HepG2 (cell line): ENCODE measurements around the gene CUL9. TPM values are rescaled to one million over a fixed set of nuclear protein-coding genes. Genes with fewer than 3 reads are reported as not detected.
A peak's percentile ranks its signal among the peaks of the same experiment; 100 is the strongest.

Experiments used
- KDM2A ChIP-seq: sonication (generic); formaldehyde crosslinking; IDR thresholded peaks from 2 replicates; pipeline ENCODE4 v1.4.0; 2020; ENCODE audit warnings: low read depth, missing genetic modification reagents, borderline replicate concordance
- KDM3A ChIP-seq: IDR thresholded peaks from 2 replicates; pipeline ENCODE4 v1.6.1; 2018; ENCODE audit warnings: low read depth, missing compliant biosample characterization
- KMT2A ChIP-seq: sonication (generic); formaldehyde crosslinking; IDR thresholded peaks from 2 replicates; pipeline ENCODE4 v1.4.0; 2020; ENCODE audit warnings: missing genetic modification reagents
- TEAD3 ChIP-seq: optimal IDR thresholded peaks from 2 replicates; pipeline ENCODE3; 2016; ENCODE audit warnings: borderline replicate concordance
- polyA plus RNA-seq, 8 experiments: library from polyadenylated mRNA; depleted of rRNA in 3 of 8; stranded (reverse) in 7 of 8; unstranded in 1 of 8; fragments of >200 nt; fragmentation: Illumina TruSeq in 4 of 8; extraction: Trizol in 4 of 8; gene quantifications; 2 replicates each; pipeline versions ENCODE4 v1.2.1 to v1.2.3, GENCODE V29; 2011 to 2016; ENCODE audit warnings: low read depth in 4 of 8, missing spikeins in 1 of 8, mixed read lengths in 1 of 8; ENCODE audit not compliant: insufficient read depth in 1 of 8
- total RNA-seq, 5 experiments: library from RNA; depleted of rRNA; stranded (reverse); fragments of >200 nt; fragmentation: Illumina TruSeq; extraction: Trizol; gene quantifications; 2 replicates each; pipeline ENCODE4 v1.2.3, GENCODE V29; 2016; ENCODE audit warnings: low read depth in 1 of 5
- TF ChIP-seq, protein P1 (sequence below): sonication (generic); formaldehyde crosslinking; IDR thresholded peaks from 2 replicates; pipeline ENCODE4 v1.5.0; 2020; ENCODE audit warnings: mild to moderate bottlenecking, missing genetic modification reagents, borderline replicate concordance
- TF ChIP-seq, protein P2 (sequence below): sonication (generic); formaldehyde crosslinking; IDR thresholded peaks from 2 replicates; pipeline ENCODE4 v1.4.0; 2020; ENCODE audit warnings: missing genetic modification reagents
- TF ChIP-seq, protein P3 (sequence below): sonication (generic); formaldehyde crosslinking; IDR thresholded peaks from 2 replicates; pipeline ENCODE4 v1.5.1; 2020; ENCODE audit warnings: mild to moderate bottlenecking, missing genetic modification reagents, moderate library complexity
- TF ChIP-seq, protein P4 (sequence below): sonication (generic); formaldehyde crosslinking; IDR thresholded peaks from 2 replicates; pipeline ENCODE4 v1.5.1; 2020; ENCODE audit warnings: missing genetic modification reagents, mild to moderate bottlenecking, borderline replicate concordance
- TF ChIP-seq, protein P5 (sequence below): sonication (generic); formaldehyde crosslinking; IDR thresholded peaks from 2 replicates; pipeline ENCODE4 v1.4.0; 2020; ENCODE audit warnings: mild to moderate bottlenecking, missing genetic modification reagents
- TF ChIP-seq, protein P6 (sequence below): sonication (generic); formaldehyde crosslinking; IDR thresholded peaks from 2 replicates; pipeline ENCODE4 v1.4.0; 2020; ENCODE audit warnings: missing genetic modification reagents, low read depth, mild to moderate bottlenecking, borderline replicate concordance

Gene CUL9
- total and polyA plus RNA-seq, 2 of the 13 experiments (the other 11 are each of a cell fraction or from before 2014, with no cell fraction given), result 11.4 to 13.7 TPM

DNA sequence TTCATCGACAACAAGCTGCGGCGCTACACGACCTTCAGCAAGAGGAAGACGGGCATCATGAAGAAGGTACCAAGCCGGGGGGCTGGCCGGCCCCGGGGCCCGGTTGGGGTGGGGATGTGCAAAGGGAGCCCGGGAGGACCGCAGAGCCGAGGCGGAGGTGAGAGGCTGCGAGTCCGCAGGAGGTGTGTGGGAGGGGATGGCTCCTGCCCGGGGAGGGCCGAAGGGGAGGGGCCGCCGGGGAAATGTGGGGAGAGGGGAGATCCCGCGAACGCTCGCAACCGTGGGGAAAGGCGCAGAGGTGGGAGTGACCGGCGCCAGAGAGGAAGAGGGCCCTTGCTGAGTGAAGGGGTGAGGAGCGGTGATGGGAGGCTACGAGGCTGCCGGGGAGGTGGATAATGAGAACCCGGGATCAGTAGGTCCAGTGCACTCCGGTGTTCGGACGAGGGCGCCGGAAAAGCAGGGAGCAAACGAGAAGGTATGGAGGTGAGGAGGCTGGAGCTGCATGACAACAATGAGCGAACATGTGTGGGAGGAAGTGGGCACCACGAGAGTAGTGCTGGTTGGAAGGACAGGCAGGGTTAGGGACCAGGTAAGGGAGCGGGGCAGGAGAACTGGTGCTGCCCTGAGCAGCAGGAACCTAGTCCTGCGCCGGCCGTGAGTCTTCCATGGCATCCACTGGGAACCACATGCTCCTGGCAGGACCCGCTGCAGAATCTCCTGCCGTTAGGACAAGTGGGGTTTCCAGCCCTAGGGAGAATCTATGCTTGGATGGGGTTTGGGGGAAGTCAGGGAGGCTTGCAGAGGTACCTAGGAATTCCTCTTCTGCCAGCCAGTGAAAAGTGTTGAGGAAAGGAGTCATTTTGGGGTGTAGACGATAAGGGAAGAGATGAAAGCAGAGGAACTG, 9.6 kb upstream of the CUL9 start (continued):
- TF ChIP-seq, protein P1, sequence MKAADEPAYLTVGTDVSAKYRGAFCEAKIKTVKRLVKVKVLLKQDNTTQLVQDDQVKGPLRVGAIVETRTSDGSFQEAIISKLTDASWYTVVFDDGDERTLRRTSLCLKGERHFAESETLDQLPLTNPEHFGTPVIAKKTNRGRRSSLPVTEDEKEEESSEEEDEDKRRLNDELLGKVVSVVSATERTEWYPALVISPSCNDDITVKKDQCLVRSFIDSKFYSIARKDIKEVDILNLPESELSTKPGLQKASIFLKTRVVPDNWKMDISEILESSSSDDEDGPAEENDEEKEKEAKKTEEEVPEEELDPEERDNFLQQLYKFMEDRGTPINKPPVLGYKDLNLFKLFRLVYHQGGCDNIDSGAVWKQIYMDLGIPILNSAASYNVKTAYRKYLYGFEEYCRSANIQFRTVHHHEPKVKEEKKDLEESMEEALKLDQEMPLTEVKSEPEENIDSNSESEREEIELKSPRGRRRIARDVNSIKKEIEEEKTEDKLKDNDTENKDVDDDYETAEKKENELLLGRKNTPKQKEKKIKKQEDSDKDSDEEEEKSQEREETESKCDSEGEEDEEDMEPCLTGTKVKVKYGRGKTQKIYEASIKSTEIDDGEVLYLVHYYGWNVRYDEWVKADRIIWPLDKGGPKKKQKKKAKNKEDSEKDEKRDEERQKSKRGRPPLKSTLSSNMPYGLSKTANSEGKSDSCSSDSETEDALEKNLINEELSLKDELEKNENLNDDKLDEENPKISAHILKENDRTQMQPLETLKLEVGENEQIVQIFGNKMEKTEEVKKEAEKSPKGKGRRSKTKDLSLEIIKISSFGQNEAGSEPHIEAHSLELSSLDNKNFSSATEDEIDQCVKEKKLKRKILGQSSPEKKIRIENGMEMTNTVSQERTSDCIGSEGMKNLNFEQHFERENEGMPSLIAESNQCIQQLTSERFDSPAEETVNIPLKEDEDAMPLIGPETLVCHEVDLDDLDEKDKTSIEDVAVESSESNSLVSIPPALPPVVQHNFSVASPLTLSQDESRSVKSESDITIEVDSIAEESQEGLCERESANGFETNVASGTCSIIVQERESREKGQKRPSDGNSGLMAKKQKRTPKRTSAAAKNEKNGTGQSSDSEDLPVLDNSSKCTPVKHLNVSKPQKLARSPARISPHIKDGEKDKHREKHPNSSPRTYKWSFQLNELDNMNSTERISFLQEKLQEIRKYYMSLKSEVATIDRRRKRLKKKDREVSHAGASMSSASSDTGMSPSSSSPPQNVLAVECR, result peak; percentile 86
- TF ChIP-seq KDM3A (CRISPR knock-in tag) (peak; percentile 57; the same call in 1 of the 2 replicates), KDM2A (0 out of 2 replicates have a peak, but pooled peaks have one; percentile 34), KMT2A (CRISPR knock-in tag) (peak; percentile 82), TEAD3 (CRISPR knock-in tag) (peak; percentile 41)
- TF ChIP-seq, protein P2, sequence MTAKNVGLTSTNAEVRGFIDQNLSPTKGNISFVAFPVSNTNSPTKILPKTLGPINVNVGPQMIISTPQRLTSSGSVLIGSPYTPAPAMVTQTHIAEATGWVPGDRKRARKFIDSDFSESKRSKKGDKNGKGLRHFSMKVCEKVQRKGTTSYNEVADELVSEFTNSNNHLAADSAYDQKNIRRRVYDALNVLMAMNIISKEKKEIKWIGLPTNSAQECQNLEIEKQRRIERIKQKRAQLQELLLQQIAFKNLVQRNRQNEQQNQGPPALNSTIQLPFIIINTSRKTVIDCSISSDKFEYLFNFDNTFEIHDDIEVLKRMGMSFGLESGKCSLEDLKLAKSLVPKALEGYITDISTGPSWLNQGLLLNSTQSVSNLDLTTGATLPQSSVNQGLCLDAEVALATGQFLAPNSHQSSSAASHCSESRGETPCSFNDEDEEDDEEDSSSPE (CRISPR knock-in tag), result peak; percentile 30; the same call in 1 of the 2 replicates
- TF ChIP-seq, protein P3, sequence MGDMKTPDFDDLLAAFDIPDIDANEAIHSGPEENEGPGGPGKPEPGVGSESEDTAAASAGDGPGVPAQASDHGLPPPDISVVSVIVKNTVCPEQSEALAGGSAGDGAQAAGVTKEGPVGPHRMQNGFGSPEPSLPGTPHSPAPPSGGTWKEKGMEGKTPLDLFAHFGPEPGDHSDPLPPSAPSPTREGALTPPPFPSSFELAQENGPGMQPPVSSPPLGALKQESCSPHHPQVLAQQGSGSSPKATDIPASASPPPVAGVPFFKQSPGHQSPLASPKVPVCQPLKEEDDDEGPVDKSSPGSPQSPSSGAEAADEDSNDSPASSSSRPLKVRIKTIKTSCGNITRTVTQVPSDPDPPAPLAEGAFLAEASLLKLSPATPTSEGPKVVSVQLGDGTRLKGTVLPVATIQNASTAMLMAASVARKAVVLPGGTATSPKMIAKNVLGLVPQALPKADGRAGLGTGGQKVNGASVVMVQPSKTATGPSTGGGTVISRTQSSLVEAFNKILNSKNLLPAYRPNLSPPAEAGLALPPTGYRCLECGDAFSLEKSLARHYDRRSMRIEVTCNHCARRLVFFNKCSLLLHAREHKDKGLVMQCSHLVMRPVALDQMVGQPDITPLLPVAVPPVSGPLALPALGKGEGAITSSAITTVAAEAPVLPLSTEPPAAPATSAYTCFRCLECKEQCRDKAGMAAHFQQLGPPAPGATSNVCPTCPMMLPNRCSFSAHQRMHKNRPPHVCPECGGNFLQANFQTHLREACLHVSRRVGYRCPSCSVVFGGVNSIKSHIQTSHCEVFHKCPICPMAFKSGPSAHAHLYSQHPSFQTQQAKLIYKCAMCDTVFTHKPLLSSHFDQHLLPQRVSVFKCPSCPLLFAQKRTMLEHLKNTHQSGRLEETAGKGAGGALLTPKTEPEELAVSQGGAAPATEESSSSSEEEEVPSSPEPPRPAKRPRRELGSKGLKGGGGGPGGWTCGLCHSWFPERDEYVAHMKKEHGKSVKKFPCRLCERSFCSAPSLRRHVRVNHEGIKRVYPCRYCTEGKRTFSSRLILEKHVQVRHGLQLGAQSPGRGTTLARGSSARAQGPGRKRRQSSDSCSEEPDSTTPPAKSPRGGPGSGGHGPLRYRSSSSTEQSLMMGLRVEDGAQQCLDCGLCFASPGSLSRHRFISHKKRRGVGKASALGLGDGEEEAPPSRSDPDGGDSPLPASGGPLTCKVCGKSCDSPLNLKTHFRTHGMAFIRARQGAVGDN (CRISPR knock-in tag), result peak; percentile 74
- TF ChIP-seq, protein P4, sequence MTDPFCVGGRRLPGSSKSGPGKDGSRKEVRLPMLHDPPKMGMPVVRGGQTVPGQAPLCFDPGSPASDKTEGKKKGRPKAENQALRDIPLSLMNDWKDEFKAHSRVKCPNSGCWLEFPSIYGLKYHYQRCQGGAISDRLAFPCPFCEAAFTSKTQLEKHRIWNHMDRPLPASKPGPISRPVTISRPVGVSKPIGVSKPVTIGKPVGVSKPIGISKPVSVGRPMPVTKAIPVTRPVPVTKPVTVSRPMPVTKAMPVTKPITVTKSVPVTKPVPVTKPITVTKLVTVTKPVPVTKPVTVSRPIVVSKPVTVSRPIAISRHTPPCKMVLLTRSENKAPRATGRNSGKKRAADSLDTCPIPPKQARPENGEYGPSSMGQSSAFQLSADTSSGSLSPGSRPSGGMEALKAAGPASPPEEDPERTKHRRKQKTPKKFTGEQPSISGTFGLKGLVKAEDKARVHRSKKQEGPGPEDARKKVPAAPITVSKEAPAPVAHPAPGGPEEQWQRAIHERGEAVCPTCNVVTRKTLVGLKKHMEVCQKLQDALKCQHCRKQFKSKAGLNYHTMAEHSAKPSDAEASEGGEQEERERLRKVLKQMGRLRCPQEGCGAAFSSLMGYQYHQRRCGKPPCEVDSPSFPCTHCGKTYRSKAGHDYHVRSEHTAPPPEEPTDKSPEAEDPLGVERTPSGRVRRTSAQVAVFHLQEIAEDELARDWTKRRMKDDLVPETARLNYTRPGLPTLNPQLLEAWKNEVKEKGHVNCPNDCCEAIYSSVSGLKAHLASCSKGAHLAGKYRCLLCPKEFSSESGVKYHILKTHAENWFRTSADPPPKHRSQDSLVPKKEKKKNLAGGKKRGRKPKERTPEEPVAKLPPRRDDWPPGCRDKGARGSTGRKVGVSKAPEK (CRISPR knock-in tag), result 0 out of 2 replicates have a peak, but pooled peaks have one; percentile 51
- TF ChIP-seq, protein P5, sequence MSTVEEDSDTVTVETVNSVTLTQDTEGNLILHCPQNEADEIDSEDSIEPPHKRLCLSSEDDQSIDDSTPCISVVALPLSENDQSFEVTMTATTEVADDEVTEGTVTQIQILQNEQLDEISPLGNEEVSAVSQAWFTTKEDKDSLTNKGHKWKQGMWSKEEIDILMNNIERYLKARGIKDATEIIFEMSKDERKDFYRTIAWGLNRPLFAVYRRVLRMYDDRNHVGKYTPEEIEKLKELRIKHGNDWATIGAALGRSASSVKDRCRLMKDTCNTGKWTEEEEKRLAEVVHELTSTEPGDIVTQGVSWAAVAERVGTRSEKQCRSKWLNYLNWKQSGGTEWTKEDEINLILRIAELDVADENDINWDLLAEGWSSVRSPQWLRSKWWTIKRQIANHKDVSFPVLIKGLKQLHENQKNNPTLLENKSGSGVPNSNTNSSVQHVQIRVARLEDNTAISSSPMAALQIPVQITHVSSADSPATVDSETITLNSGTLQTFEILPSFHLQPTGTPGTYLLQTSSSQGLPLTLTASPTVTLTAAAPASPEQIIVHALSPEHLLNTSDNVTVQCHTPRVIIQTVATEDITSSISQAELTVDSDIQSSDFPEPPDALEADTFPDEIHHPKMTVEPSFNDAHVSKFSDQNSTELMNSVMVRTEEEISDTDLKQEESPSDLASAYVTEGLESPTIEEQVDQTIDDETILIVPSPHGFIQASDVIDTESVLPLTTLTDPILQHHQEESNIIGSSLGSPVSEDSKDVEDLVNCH (CRISPR knock-in tag), result no peak
- TF ChIP-seq, protein P6, sequence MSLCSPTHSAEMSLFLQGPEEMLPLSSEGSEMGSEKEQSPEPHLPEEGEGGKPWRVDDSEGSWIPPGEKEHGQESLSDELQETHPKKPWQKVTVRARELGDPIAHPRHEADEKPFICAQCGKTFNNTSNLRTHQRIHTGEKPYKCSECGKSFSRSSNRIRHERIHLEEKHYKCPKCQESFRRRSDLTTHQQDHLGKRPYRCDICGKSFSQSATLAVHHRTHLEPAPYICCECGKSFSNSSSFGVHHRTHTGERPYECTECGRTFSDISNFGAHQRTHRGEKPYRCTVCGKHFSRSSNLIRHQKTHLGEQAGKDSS, result peak; percentile 49; the same call in 1 of the 2 replicates
